Mammary epithelial cell (primary cell): ENCODE data around the gene TPP2.

Experiments used
- EZH2 ChIP-seq: IDR thresholded peaks from 2 replicates; pipeline ENCODE4 v1.6.1; 2012; ENCODE audit warnings: low read length, inconsistent platforms, borderline replicate concordance
- TF ChIP-seq, protein P1 (sequence below), 2 donors: IDR thresholded peaks in 1 of 2; conservative IDR thresholded peaks in 1 of 2; 2 replicates each; pipeline ENCODE4 v1.5.1; 2011 to 2012; ENCODE audit warnings: inconsistent platforms in 2 of 2, low read length in 2 of 2, mild to moderate bottlenecking in 2 of 2, control low read depth in 1 of 2, low read depth in 1 of 2; ENCODE audit not compliant: insufficient read depth in 1 of 2; ENCODE audit errors: extremely low read depth in 1 of 2

GRCh38 chr13:102726430-102726829 is 129.6 kb downstream of the TPP2 start:
- TF ChIP-seq, protein P1, sequence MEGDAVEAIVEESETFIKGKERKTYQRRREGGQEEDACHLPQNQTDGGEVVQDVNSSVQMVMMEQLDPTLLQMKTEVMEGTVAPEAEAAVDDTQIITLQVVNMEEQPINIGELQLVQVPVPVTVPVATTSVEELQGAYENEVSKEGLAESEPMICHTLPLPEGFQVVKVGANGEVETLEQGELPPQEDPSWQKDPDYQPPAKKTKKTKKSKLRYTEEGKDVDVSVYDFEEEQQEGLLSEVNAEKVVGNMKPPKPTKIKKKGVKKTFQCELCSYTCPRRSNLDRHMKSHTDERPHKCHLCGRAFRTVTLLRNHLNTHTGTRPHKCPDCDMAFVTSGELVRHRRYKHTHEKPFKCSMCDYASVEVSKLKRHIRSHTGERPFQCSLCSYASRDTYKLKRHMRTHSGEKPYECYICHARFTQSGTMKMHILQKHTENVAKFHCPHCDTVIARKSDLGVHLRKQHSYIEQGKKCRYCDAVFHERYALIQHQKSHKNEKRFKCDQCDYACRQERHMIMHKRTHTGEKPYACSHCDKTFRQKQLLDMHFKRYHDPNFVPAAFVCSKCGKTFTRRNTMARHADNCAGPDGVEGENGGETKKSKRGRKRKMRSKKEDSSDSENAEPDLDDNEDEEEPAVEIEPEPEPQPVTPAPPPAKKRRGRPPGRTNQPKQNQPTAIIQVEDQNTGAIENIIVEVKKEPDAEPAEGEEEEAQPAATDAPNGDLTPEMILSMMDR (conservative IDR thresholded peaks at IDR 0.05 in 1 of 2, IDR thresholded peaks at IDR 0.05 in 1 of 2; ENCODE audit: extremely low read depth in 1 of 2, insufficient read depth in 1 of 2, low read depth in 1 of 2, low read length in 2 of 2) = peak; percentile 12 to 38
- no peak for TF ChIP-seq EZH2
